ENCODE measurements around the gene SYNDIG1.

The SYNDIG1 gene

GRCh38 chr20:24608926-24609667 is 139.7 kb downstream of the SYNDIG1 start:
- no peak overlapping the region for H3K4me3 ChIP-seq (ENCODE audit: low read length)
- no CpG with 5 or more reads among the region's 9 CpGs for WGBS (ENCODE audit: insufficient coverage, insufficient read length)
- H3K27ac ChIP-seq (ENCODE audit: low read length), result no peak overlapping the region
- no peak for DNase-seq (ENCODE audit: low read depth, low spot score)
- H3K36me3 ChIP-seq (ENCODE audit: control insufficient read depth, insufficient read depth, low read length), result no peaks in the 10 kb centered on the region
- no peaks in the 10 kb centered on the region for H3K27me3 ChIP-seq (ENCODE audit: control insufficient read depth, insufficient read depth, low read length)
- H3K4me1 ChIP-seq (ENCODE audit: control insufficient read depth, insufficient read depth, low read length), result peaks cover 3% of the 10 kb centered on the region
- no peaks in the 10 kb centered on the region for H3K9me3 ChIP-seq (ENCODE audit: control insufficient read depth, insufficient read depth, low read length)

GRCh38 chr20:24609757-24610156 is 140.3 kb downstream of the SYNDIG1 start:
- Histone ChIP-seq H3K4me3 (ENCODE audit: low read length) (no peak overlapping the region), H3K4me1 (ENCODE audit: control insufficient read depth, insufficient read depth, low read length) (peaks cover 3% of the 10 kb centered on the region), H3K27ac (ENCODE audit: low read length) (no peak overlapping the region), H3K9me3 (ENCODE audit: control insufficient read depth, insufficient read depth, low read length) (no peaks in the 10 kb centered on the region), H3K27me3 (ENCODE audit: control insufficient read depth, insufficient read depth, low read length) (no peaks in the 10 kb centered on the region), H3K36me3 (ENCODE audit: control insufficient read depth, insufficient read depth, low read length) (no peaks in the 10 kb centered on the region)
- no peak for DNase-seq (ENCODE audit: low read depth, low spot score)
- no CpG with 5 or more reads among the region's 2 CpGs for WGBS (ENCODE audit: insufficient coverage, insufficient read length)

- Histone ChIP-seq H3K27ac (ENCODE audit: low read length) (no peak overlapping the region), H3K4me1 (ENCODE audit: control insufficient read depth, insufficient read depth, low read length) (peaks cover 3% of the 10 kb centered on the region), H3K9me3 (ENCODE audit: control insufficient read depth, insufficient read depth, low read length) (no peaks in the 10 kb centered on the region), H3K27me3 (ENCODE audit: control insufficient read depth, insufficient read depth, low read length) (no peaks in the 10 kb centered on the region), H3K4me3 (ENCODE audit: low read length) (no peak overlapping the region), H3K36me3 (ENCODE audit: control insufficient read depth, insufficient read depth, low read length) (no peaks in the 10 kb centered on the region)
- DNase-seq (ENCODE audit: low read depth, low spot score), result no peak
- WGBS (ENCODE audit: insufficient coverage, insufficient read length), result no CpG with 5 or more reads among the region's 16 CpGs
Observed at GRCh38 chr20:24610341-24611115, 141.1 kb downstream of the SYNDIG1 start.

- WGBS (ENCODE audit: insufficient coverage, insufficient read length), result no CpG with 5 or more reads among the region's 5 CpGs
- Histone ChIP-seq H3K9me3 (ENCODE audit: control insufficient read depth, insufficient read depth, low read length) (no peaks in the 10 kb centered on the region), H3K36me3 (ENCODE audit: control insufficient read depth, insufficient read depth, low read length) (no peaks in the 10 kb centered on the region), H3K4me3 (ENCODE audit: low read length) (no peak overlapping the region), H3K27me3 (ENCODE audit: control insufficient read depth, insufficient read depth, low read length) (no peaks in the 10 kb centered on the region), H3K4me1 (ENCODE audit: control insufficient read depth, insufficient read depth, low read length) (peaks cover 5% of the 10 kb centered on the region), H3K27ac (ENCODE audit: low read length) (no peak overlapping the region)
- no peak for DNase-seq (ENCODE audit: low read depth, low spot score)
Observed at GRCh38 chr20:24611360-24612140, 142.1 kb downstream of the SYNDIG1 start.

GRCh38 chr20:24612799-24613775 is 143.7 kb downstream of the SYNDIG1 start:
- H3K27ac ChIP-seq (ENCODE audit: low read length), result no peak overlapping the region
- H3K4me1 ChIP-seq (ENCODE audit: control insufficient read depth, insufficient read depth, low read length), result peaks cover 5% of the 10 kb centered on the region
- DNase-seq (ENCODE audit: low read depth, low spot score), result no peak
- WGBS (ENCODE audit: insufficient coverage, insufficient read length), result no CpG with 5 or more reads among the region's 16 CpGs
- no peaks in the 10 kb centered on the region for H3K36me3 ChIP-seq (ENCODE audit: control insufficient read depth, insufficient read depth, low read length)
- H3K9me3 ChIP-seq (ENCODE audit: control insufficient read depth, insufficient read depth, low read length), result no peaks in the 10 kb centered on the region
- no peak overlapping the region for H3K4me3 ChIP-seq (ENCODE audit: low read length)
- no peaks in the 10 kb centered on the region for H3K27me3 ChIP-seq (ENCODE audit: control insufficient read depth, insufficient read depth, low read length)

- Histone ChIP-seq H3K9me3 (ENCODE audit: control insufficient read depth, insufficient read depth, low read length) (no peaks in the 10 kb centered on the region), H3K36me3 (ENCODE audit: control insufficient read depth, insufficient read depth, low read length) (no peaks in the 10 kb centered on the region), H3K27me3 (ENCODE audit: control insufficient read depth, insufficient read depth, low read length) (no peaks in the 10 kb centered on the region), H3K4me3 (ENCODE audit: low read length) (no peak overlapping the region), H3K4me1 (ENCODE audit: control insufficient read depth, insufficient read depth, low read length) (peaks cover 5% of the 10 kb centered on the region), H3K27ac (ENCODE audit: low read length) (no peak overlapping the region)
- no peak for DNase-seq (ENCODE audit: low read depth, low spot score)
- WGBS (ENCODE audit: insufficient coverage, insufficient read length), result no CpG with 5 or more reads among the region's 1 CpG
Observed at GRCh38 chr20:24614341-24614740, 144.9 kb downstream of the SYNDIG1 start.

- Histone ChIP-seq H3K27ac (ENCODE audit: low read length) (no peak overlapping the region), H3K9me3 (ENCODE audit: control insufficient read depth, insufficient read depth, low read length) (no peaks in the 10 kb centered on the region), H3K27me3 (ENCODE audit: control insufficient read depth, insufficient read depth, low read length) (no peaks in the 10 kb centered on the region), H3K36me3 (ENCODE audit: control insufficient read depth, insufficient read depth, low read length) (no peaks in the 10 kb centered on the region), H3K4me3 (ENCODE audit: low read length) (no peak overlapping the region), H3K4me1 (ENCODE audit: control insufficient read depth, insufficient read depth, low read length) (peaks cover 4% of the 10 kb centered on the region)
- DNase-seq (ENCODE audit: low read depth, low spot score), result no peak
- WGBS (ENCODE audit: insufficient coverage, insufficient read length), result no CpG with 5 or more reads among the region's 8 CpGs
Observed at GRCh38 chr20:24615353-24615752, 145.9 kb downstream of the SYNDIG1 start.

- no CpG with 5 or more reads among the region's 19 CpGs for WGBS (ENCODE audit: insufficient coverage, insufficient read length)
- H3K27ac ChIP-seq (ENCODE audit: low read length), result no peak overlapping the region
- no peaks in the 10 kb centered on the region for H3K27me3 ChIP-seq (ENCODE audit: control insufficient read depth, insufficient read depth, low read length)
- no peaks in the 10 kb centered on the region for H3K36me3 ChIP-seq (ENCODE audit: control insufficient read depth, insufficient read depth, low read length)
- H3K9me3 ChIP-seq (ENCODE audit: control insufficient read depth, insufficient read depth, low read length), result no peaks in the 10 kb centered on the region
- peaks cover 2% of the 10 kb centered on the region; the same call in 1 of the 2 replicates for H3K4me1 ChIP-seq (ENCODE audit: control insufficient read depth, insufficient read depth, low read length)
- H3K4me3 ChIP-seq (ENCODE audit: low read length), result no peak overlapping the region
- no peak for DNase-seq (ENCODE audit: low read depth, low spot score)
Observed at GRCh38 chr20:24616258-24617079, 147.0 kb downstream of the SYNDIG1 start.

- H3K4me3 ChIP-seq (ENCODE audit: low read length), result no peak overlapping the region
- H3K36me3 ChIP-seq (ENCODE audit: control insufficient read depth, insufficient read depth, low read length), result no peaks in the 10 kb centered on the region
- no peak overlapping the region for H3K27ac ChIP-seq (ENCODE audit: low read length)
- no CpG with 5 or more reads among the region's 13 CpGs for WGBS (ENCODE audit: insufficient coverage, insufficient read length)
- no peaks in the 10 kb centered on the region for H3K9me3 ChIP-seq (ENCODE audit: control insufficient read depth, insufficient read depth, low read length)
- H3K27me3 ChIP-seq (ENCODE audit: control insufficient read depth, insufficient read depth, low read length), result no peaks in the 10 kb centered on the region
- H3K4me1 ChIP-seq (ENCODE audit: control insufficient read depth, insufficient read depth, low read length), result peaks cover 2% of the 10 kb centered on the region; the same call in 1 of the 2 replicates
- DNase-seq (ENCODE audit: low read depth, low spot score), result no peak
Observed at GRCh38 chr20:24617080-24617432, 147.6 kb downstream of the SYNDIG1 start.

All from iPS DF 6.9 (cell line).